ENCODE results near the gene SUV39H2. TPM values are rescaled to one million over a fixed set of nuclear protein-coding genes. Genes with fewer than 3 reads are reported as not detected.
"Not testable (repeated sequence)": the region's sequence is repeated elsewhere in the genome, so short reads cannot be mapped to it uniquely, and the experiment has no call there.

The SUV39H2 gene
- total RNA-seq, 1 donor, result 6.3 TPM

GRCh38 chr10:14859043-14859442 lies 19.6 kb upstream of the SUV39H2 start:
- H3K4me1 ChIP-seq (ENCODE audit: insufficient read depth, low read length), result peaks cover 7% of the 10 kb centered on the region

GRCh38 chr10:14859775-14860174 lies 18.9 kb upstream of the SUV39H2 start:
- no peak overlapping the region for H3K4me3 ChIP-seq (ENCODE audit: low read length)
- no peaks in the 10 kb centered on the region for H3K27me3 ChIP-seq (ENCODE audit: insufficient read depth, low read length)
- H3K9me3 ChIP-seq (ENCODE audit: low read depth, low read length), result no peaks in the 10 kb centered on the region
- peaks cover 7% of the 10 kb centered on the region for H3K4me1 ChIP-seq (ENCODE audit: insufficient read depth, low read length)

More at GRCh38 chr10:14859043-14859442, 19.6 kb upstream of the SUV39H2 start:
- no peaks in the 10 kb centered on the region for H3K27me3 ChIP-seq (ENCODE audit: insufficient read depth, low read length)
- no peak overlapping the region for H3K4me3 ChIP-seq (ENCODE audit: low read length)
- no peaks in the 10 kb centered on the region for H3K9me3 ChIP-seq (ENCODE audit: low read depth, low read length)

- Histone ChIP-seq H3K4me1 (ENCODE audit: insufficient read depth, low read length) (peaks cover 7% of the 10 kb centered on the region), H3K27me3 (ENCODE audit: insufficient read depth, low read length) (no peaks in the 10 kb centered on the region), H3K9me3 (ENCODE audit: low read depth, low read length) (no peaks in the 10 kb centered on the region), H3K4me3 (ENCODE audit: low read length) (no peak overlapping the region)
Measured at GRCh38 chr10:14860791-14861190, 17.9 kb upstream of the SUV39H2 start.

GRCh38 chr10:14864466-14864865 lies 14.2 kb upstream of the SUV39H2 start:
- H3K9me3 ChIP-seq (ENCODE audit: low read depth, low read length); H3K4me1 ChIP-seq (ENCODE audit: insufficient read depth, low read length); H3K27me3 ChIP-seq (ENCODE audit: insufficient read depth, low read length); H3K4me3 ChIP-seq (ENCODE audit: low read length): not testable (repeated sequence)

- H3K9me3 ChIP-seq (ENCODE audit: low read depth, low read length); H3K27me3 ChIP-seq (ENCODE audit: insufficient read depth, low read length); H3K4me3 ChIP-seq (ENCODE audit: low read length); H3K4me1 ChIP-seq (ENCODE audit: insufficient read depth, low read length): not testable (repeated sequence)
Measured at GRCh38 chr10:14864871-14865270, 13.8 kb upstream of the SUV39H2 start.

GRCh38 chr10:14873090-14873760 lies 5.4 kb upstream of the SUV39H2 start:
- Histone ChIP-seq H3K9me3 (ENCODE audit: low read depth, low read length) (no peaks in the 10 kb centered on the region), H3K27me3 (ENCODE audit: insufficient read depth, low read length) (no peaks in the 10 kb centered on the region), H3K4me3 (ENCODE audit: low read length) (no peak overlapping the region), H3K4me1 (ENCODE audit: insufficient read depth, low read length) (peaks cover 10% of the 10 kb centered on the region)

- no peaks in the 10 kb centered on the region for H3K9me3 ChIP-seq (ENCODE audit: low read depth, low read length)
- H3K27me3 ChIP-seq (ENCODE audit: insufficient read depth, low read length), result no peaks in the 10 kb centered on the region
- peaks cover 23% of the 10 kb centered on the region for H3K4me1 ChIP-seq (ENCODE audit: insufficient read depth, low read length)
- no peak overlapping the region for H3K4me3 ChIP-seq (ENCODE audit: low read length)
Measured at GRCh38 chr10:14875941-14876340, 2.7 kb upstream of the SUV39H2 start.

- H3K27me3 ChIP-seq (ENCODE audit: insufficient read depth, low read length), result no peaks in the 10 kb centered on the region
- H3K4me3 ChIP-seq (ENCODE audit: low read length), result no peak overlapping the region
- peaks cover 23% of the 10 kb centered on the region for H3K4me1 ChIP-seq (ENCODE audit: insufficient read depth, low read length)
Measured at GRCh38 chr10:14876764-14877163, 1.9 kb upstream of the SUV39H2 start.

GRCh38 chr10:14879124-14879927 lies 660 bp downstream of the SUV39H2 start:
- H3K4me3 ChIP-seq (ENCODE audit: low read length), result peak overlapping the region; percentile 78
- no peaks in the 10 kb centered on the region for H3K27me3 ChIP-seq (ENCODE audit: insufficient read depth, low read length)
- peaks cover 23% of the 10 kb centered on the region for H3K4me1 ChIP-seq (ENCODE audit: insufficient read depth, low read length)
- no peaks in the 10 kb centered on the region for H3K9me3 ChIP-seq (ENCODE audit: low read depth, low read length)

More at GRCh38 chr10:14876764-14877163, 1.9 kb upstream of the SUV39H2 start:
- no peaks in the 10 kb centered on the region for H3K9me3 ChIP-seq (ENCODE audit: low read depth, low read length)

- Histone ChIP-seq H3K4me3 (ENCODE audit: low read length) (peak overlapping the region; percentile 78), H3K27me3 (ENCODE audit: insufficient read depth, low read length) (no peaks in the 10 kb centered on the region), H3K9me3 (ENCODE audit: low read depth, low read length) (no peaks in the 10 kb centered on the region), H3K4me1 (ENCODE audit: insufficient read depth, low read length) (peaks cover 23% of the 10 kb centered on the region)
Measured at GRCh38 chr10:14879928-14880193, 1.2 kb downstream of the SUV39H2 start.

GRCh38 chr10:14880229-14880628 lies 1.6 kb downstream of the SUV39H2 start:
- Histone ChIP-seq H3K4me3 (ENCODE audit: low read length) (no peak overlapping the region), H3K27me3 (ENCODE audit: insufficient read depth, low read length) (no peaks in the 10 kb centered on the region), H3K4me1 (ENCODE audit: insufficient read depth, low read length) (peaks cover 23% of the 10 kb centered on the region), H3K9me3 (ENCODE audit: low read depth, low read length) (no peaks in the 10 kb centered on the region)

GRCh38 chr10:14884082-14884481 lies 5.4 kb downstream of the SUV39H2 start:
- H3K27me3 ChIP-seq (ENCODE audit: insufficient read depth, low read length), result no peaks in the 10 kb centered on the region
- peaks cover 12% of the 10 kb centered on the region for H3K4me1 ChIP-seq (ENCODE audit: insufficient read depth, low read length)
- H3K9me3 ChIP-seq (ENCODE audit: low read depth, low read length), result no peaks in the 10 kb centered on the region
- no peak overlapping the region for H3K4me3 ChIP-seq (ENCODE audit: low read length)

GRCh38 chr10:14889318-14889717 lies 10.7 kb downstream of the SUV39H2 start:
- Histone ChIP-seq H3K27me3 (ENCODE audit: insufficient read depth, low read length) (no peaks in the 10 kb centered on the region), H3K9me3 (ENCODE audit: low read depth, low read length) (no peaks in the 10 kb centered on the region), H3K4me1 (ENCODE audit: insufficient read depth, low read length) (no peaks in the 10 kb centered on the region), H3K4me3 (ENCODE audit: low read length) (no peak overlapping the region)

- Histone ChIP-seq H3K27me3 (ENCODE audit: insufficient read depth, low read length) (no peaks in the 10 kb centered on the region), H3K4me1 (ENCODE audit: insufficient read depth, low read length) (no peaks in the 10 kb centered on the region), H3K9me3 (ENCODE audit: low read depth, low read length) (no peaks in the 10 kb centered on the region), H3K4me3 (ENCODE audit: low read length) (no peak overlapping the region)
Measured at GRCh38 chr10:14891151-14891550, 12.5 kb downstream of the SUV39H2 start.

GRCh38 chr10:14904316-14904732 lies 25.7 kb downstream of the SUV39H2 start:
- no peaks in the 10 kb centered on the region for H3K9me3 ChIP-seq (ENCODE audit: low read depth, low read length)
- H3K27me3 ChIP-seq (ENCODE audit: insufficient read depth, low read length), result no peaks in the 10 kb centered on the region
- no peak overlapping the region for H3K4me3 ChIP-seq (ENCODE audit: low read length)
- no peaks in the 10 kb centered on the region for H3K4me1 ChIP-seq (ENCODE audit: insufficient read depth, low read length)

GRCh38 chr10:14904864-14905263 lies 26.2 kb downstream of the SUV39H2 start:
- no peaks in the 10 kb centered on the region for H3K4me1 ChIP-seq (ENCODE audit: insufficient read depth, low read length)
- no peaks in the 10 kb centered on the region for H3K27me3 ChIP-seq (ENCODE audit: insufficient read depth, low read length)
- H3K9me3 ChIP-seq (ENCODE audit: low read depth, low read length), result no peaks in the 10 kb centered on the region

More at GRCh38 chr10:14904864-14905263, 26.2 kb downstream of the SUV39H2 start:
- no peak overlapping the region for H3K4me3 ChIP-seq (ENCODE audit: low read length)
